A549 (cell line): ENCODE results near the gene PBX1. TPM values are rescaled to one million over a fixed set of nuclear protein-coding genes. Genes with fewer than 3 reads are reported as not detected.

ENCODE experiments used
- ATAC-seq, 2 experiments: fragments of 200-7000 bp in 1 of 2; fragments of >200 bp in 1 of 2; cut with Nextera tagmentation in 1 of 2; cut with Tn5 transposase in 1 of 2; 3 replicates each; pipeline versions ENCODE4 v1.8.0 to v1.9.1; 2018 to 2020; ENCODE audit warnings: mild to moderate bottlenecking in 1 of 2, moderate library complexity in 1 of 2
- CTCF ChIA-PET: fragments of 300-600 bp; sonication (Branson Sonifier 250); formaldehyde crosslinking; extraction: SDS; loops from one replicate; lab custom pipeline; 2021; ENCODE audit warnings: antibody characterized with exemption, inconsistent platforms; lab: Yijun Ruan, JAX
- POLR2A ChIA-PET: fragments of 350-600 bp; formaldehyde crosslinking; extraction: SDS; loops from one replicate; lab custom pipeline; 2021; ENCODE audit warnings: antibody characterized with exemption, inconsistent platforms; lab: Yijun Ruan, JAX
- DNase-seq, 2 experiments: peaks; one replicate each; pipeline versions ENCODE4 v3.0.0 to v3.0.0-alpha.2; 2011 to 2016; ENCODE audit warnings: low read depth in 1 of 2, low spot score in 1 of 2
- FAIRE-seq: peaks from 2 replicates; lab custom pipeline; 2011; peaks lifted over from hg19 to GRCh38; lab: Jason Lieb, UNC
- H3K27ac ChIP-seq, 2 experiments: fragments of >200 bp; sonication (Bioruptor Twin); formaldehyde crosslinking; 3 replicates each; pipeline ENCODE4 v1.5.1; 2016 to 2017
- H3K4me1 ChIP-seq: fragments of >200 bp; sonication (Bioruptor Twin); formaldehyde crosslinking; 3 replicates; pipeline ENCODE4 v1.6.1; 2016
- H3K4me2 ChIP-seq: fragments of >200 bp; sonication (Bioruptor Twin); formaldehyde crosslinking; 3 replicates; pipeline ENCODE4 v1.6.1; 2016
- H3K4me3 ChIP-seq: fragments of >200 bp; sonication (Bioruptor Twin); formaldehyde crosslinking; 3 replicates; pipeline ENCODE4 v1.5.1; 2016
- H3K9me3 ChIP-seq: fragments of >200 bp; sonication (Bioruptor Twin); formaldehyde crosslinking; 3 replicates; pipeline ENCODE4 v1.6.1; 2016
- BCL3 ChIP-seq: fragments of >200 bp; sonication (Bioruptor Twin); formaldehyde crosslinking; IDR thresholded peaks from 3 replicates; pipeline ENCODE4 v1.6.1; 2016
- CEBPB ChIP-seq, 2 experiments: fragments of >200 bp in 1 of 2; sonication (Bioruptor Twin) in 1 of 2; formaldehyde crosslinking in 1 of 2; IDR thresholded peaks; 2 replicates each; pipeline ENCODE4 v1.6.1; 2012 to 2016
- CHD2 ChIP-seq: fragments of 150-350 bp; IDR thresholded peaks from 2 replicates; pipeline ENCODE4 v1.6.1; 2014; ENCODE audit warnings: low read length; ENCODE audit not compliant: partially characterized antibody
- CTCF ChIP-seq: fragments of >200 bp; sonication (Bioruptor Twin); formaldehyde crosslinking; IDR thresholded peaks from 3 replicates; pipeline ENCODE4 v1.5.1; 2016
- GATA3 ChIP-seq: IDR thresholded peaks from 2 replicates; pipeline ENCODE4 v1.6.1; 2012; ENCODE audit warnings: borderline replicate concordance
- HOXB5 ChIP-seq: fragments of 250-450 bp; sonication (Bioruptor Pico); IDR thresholded peaks from 2 replicates; pipeline ENCODE4 v1.5.0; 2020; ENCODE audit warnings: mild to moderate bottlenecking, moderate library complexity
- JUN ChIP-seq, 2 experiments: fragments of >200 bp; sonication (Bioruptor Twin); formaldehyde crosslinking; IDR thresholded peaks; 2 replicates in 1 of 2; 3 replicates in 1 of 2; pipeline ENCODE4 v1.6.1; 2016 to 2017
- JUNB ChIP-seq: fragments of >200 bp; sonication (Bioruptor Twin); formaldehyde crosslinking; IDR thresholded peaks from 2 replicates; pipeline ENCODE4 v1.6.1; 2016
- KDM5A ChIP-seq: fragments of 200-600 bp; sonication (generic); IDR thresholded peaks from 2 replicates; pipeline ENCODE4 v1.6.1; 2016; ENCODE audit warnings: antibody characterized with exemption, mild to moderate bottlenecking
- MAFK ChIP-seq: fragments of 450-650 bp; IDR thresholded peaks from 2 replicates; pipeline ENCODE4 v1.6.1; 2014; ENCODE audit not compliant: partially characterized antibody
- MAZ ChIP-seq: fragments of 150-350 bp; IDR thresholded peaks from 2 replicates; pipeline ENCODE4 v1.6.1; 2014; ENCODE audit warnings: antibody characterized with exemption, low read depth, low read length, borderline replicate concordance
- NFE2L2 ChIP-seq: fragments of 150-350 bp; conservative IDR thresholded peaks from 2 replicates; pipeline ENCODE4 v1.6.1; 2014; ENCODE audit warnings: low read length
- NPAS2 ChIP-seq: fragments of 250-450 bp; sonication (Bioruptor Pico); IDR thresholded peaks from 2 replicates; pipeline ENCODE4 v1.8.0; 2022; ENCODE audit warnings: mild to moderate bottlenecking, moderate library complexity, borderline replicate concordance
- PHF8 ChIP-seq: fragments of 200-600 bp; sonication (generic); IDR thresholded peaks from 2 replicates; pipeline ENCODE4 v1.6.1; 2016; ENCODE audit warnings: low read depth, mild to moderate bottlenecking, antibody characterized with exemption, moderate library complexity, borderline replicate concordance
- POLR2A ChIP-seq: IDR thresholded peaks from 2 replicates; pipeline ENCODE4 v1.6.1; 2012; ENCODE audit warnings: mild to moderate bottlenecking, low read length
- RNF2 ChIP-seq: fragments of 200-600 bp; sonication (generic); IDR thresholded peaks from 2 replicates; pipeline ENCODE4 v1.6.1; 2016; ENCODE audit warnings: low read depth, mild to moderate bottlenecking, antibody characterized with exemption, moderate library complexity, borderline replicate concordance
- SREBF2 ChIP-seq: fragments of 450-650 bp; IDR thresholded peaks from 2 replicates; pipeline ENCODE4 v1.6.1; 2014; ENCODE audit warnings: mild to moderate bottlenecking, moderate library complexity
- TFCP2L1 ChIP-seq: fragments of 250-450 bp; sonication (Bioruptor Pico); IDR thresholded peaks from 2 replicates; pipeline ENCODE4 v1.5.0; 2021; ENCODE audit warnings: mild to moderate bottlenecking
- TP53 ChIP-seq: fragments of 250-450 bp; sonication (Bioruptor Pico); IDR thresholded peaks from 2 replicates; pipeline ENCODE4 v1.5.0; 2021; ENCODE audit warnings: mild to moderate bottlenecking, moderate library complexity
- ZC3H11A ChIP-seq: fragments of 450-650 bp; IDR thresholded peaks from 2 replicates; pipeline ENCODE4 v1.6.1; 2014; ENCODE audit warnings: antibody characterized with exemption, mild to moderate bottlenecking
- ZSCAN20 ChIP-seq: fragments of 250-450 bp; sonication (Bioruptor Pico); IDR thresholded peaks from 2 replicates; pipeline ENCODE4 v1.8.0; 2022; ENCODE audit warnings: mild to moderate bottlenecking, moderate library complexity
- WGBS: methylation state at CpG from one replicate; pipeline ENCODE4 v1.1.6; 2017; ENCODE audit errors: missing lambda C conversion rate; 5-methylcytosine and 5-hydroxymethylcytosine counted together
- polyA plus RNA-seq, 4 experiments: library from polyadenylated mRNA; depleted of rRNA in 3 of 4; stranded (reverse); fragments of >200 nt; fragmentation: RNase III in 1 of 4; extraction: RNeasy Plus Mini Kit Qiagen cat#74134 plus additional on column Dnase treatment in 1 of 4; gene quantifications; 2 replicates in 3 of 4; 3 replicates in 1 of 4; pipeline ENCODE4 v1.2.3, GENCODE V29; 2011 to 2017
- TF ChIP-seq, protein P1 (sequence below): fragments of >200 bp; sonication (Bioruptor Twin); formaldehyde crosslinking; IDR thresholded peaks from 2 replicates; pipeline ENCODE4 v1.6.1; 2016
- TF ChIP-seq, protein P2 (sequence below): fragments of 150-350 bp; IDR thresholded peaks from 2 replicates; pipeline ENCODE4 v1.6.1; 2014; ENCODE audit warnings: low read depth, mild to moderate bottlenecking, low read length
- TF ChIP-seq, protein P3 (sequence below): IDR thresholded peaks from 2 replicates; pipeline ENCODE4 v1.6.1; 2012; ENCODE audit warnings: low read depth, borderline replicate concordance
- TF ChIP-seq, protein P4 (sequence below): fragments of 450-650 bp; IDR thresholded peaks from 2 replicates; pipeline ENCODE4 v1.6.1; 2014; ENCODE audit warnings: antibody characterized with exemption

PBX1 gene
- polyA plus RNA-seq, 2 of the 4 experiments (the other 2 are of a cell fraction), result 47.8 to 61.5 TPM

GRCh38 chr1:164703463-164703862 lies 144.5 kb downstream of the PBX1 start:
- WGBS, result 71% methylated on average over 7 of the region's 7 CpGs

DNA sequence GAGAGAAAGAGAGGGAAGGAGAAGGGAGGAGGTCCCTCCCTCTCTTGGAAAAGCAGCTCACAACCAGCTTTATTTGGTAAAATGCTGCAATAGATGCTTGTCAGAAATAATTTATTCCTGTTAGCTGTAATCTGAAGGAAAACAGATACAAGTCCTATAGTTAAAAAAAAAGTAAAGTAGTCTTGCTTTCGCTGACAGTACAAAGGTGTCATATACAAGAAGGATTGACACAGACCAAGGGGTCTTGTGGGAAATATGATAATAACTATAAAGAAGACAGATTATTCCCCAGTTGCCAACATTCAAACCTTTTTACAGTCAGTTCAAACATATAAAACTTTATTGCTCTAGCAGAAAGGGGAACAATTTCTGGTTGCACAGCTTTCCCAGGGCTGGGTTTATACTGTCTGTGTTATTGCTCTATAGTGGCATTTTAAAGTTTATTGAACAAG lies 145.0 kb downstream of the PBX1 start:
- ChIA-PET POLR2A (no interaction called here), CTCF (no interaction called here)
- Histone ChIP-seq H3K4me3 (no peak overlapping the region), H3K27ac (peak overlapping the region; percentile 7 to 68; a peak in 4 of 6 replicates), H3K4me1 (peaks cover 93% of the 10 kb centered on the region), H3K9me3 (no peaks in the 10 kb centered on the region), H3K4me2 (no peak overlapping the region)
- DNase-seq, result no peak
- ATAC-seq, result no peak
- FAIRE-seq, result no peak
- TF ChIP-seq BCL3 (no peak), KDM5A (no peak), CTCF (no peak), HOXB5 (CRISPR knock-in tag) (no peak), NPAS2 (CRISPR knock-in tag) (no peak), CEBPB (IDR thresholded peaks at IDR 0.05) (no peak), ZSCAN20 (no peak), NFE2L2 (no peak), PHF8 (no peak), MAFK (no peak), JUN (IDR thresholded peaks at IDR 0.05) (no peak), MAZ (no peak)
- TF ChIP-seq, protein P1, sequence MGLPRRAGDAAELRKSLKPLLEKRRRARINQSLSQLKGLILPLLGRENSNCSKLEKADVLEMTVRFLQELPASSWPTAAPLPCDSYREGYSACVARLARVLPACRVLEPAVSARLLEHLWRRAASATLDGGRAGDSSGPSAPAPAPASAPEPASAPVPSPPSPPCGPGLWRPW, result no peak
- TF ChIP-seq, protein P2, sequence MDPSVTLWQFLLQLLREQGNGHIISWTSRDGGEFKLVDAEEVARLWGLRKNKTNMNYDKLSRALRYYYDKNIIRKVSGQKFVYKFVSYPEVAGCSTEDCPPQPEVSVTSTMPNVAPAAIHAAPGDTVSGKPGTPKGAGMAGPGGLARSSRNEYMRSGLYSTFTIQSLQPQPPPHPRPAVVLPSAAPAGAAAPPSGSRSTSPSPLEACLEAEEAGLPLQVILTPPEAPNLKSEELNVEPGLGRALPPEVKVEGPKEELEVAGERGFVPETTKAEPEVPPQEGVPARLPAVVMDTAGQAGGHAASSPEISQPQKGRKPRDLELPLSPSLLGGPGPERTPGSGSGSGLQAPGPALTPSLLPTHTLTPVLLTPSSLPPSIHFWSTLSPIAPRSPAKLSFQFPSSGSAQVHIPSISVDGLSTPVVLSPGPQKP, result no peak
- TF ChIP-seq, protein P3, sequence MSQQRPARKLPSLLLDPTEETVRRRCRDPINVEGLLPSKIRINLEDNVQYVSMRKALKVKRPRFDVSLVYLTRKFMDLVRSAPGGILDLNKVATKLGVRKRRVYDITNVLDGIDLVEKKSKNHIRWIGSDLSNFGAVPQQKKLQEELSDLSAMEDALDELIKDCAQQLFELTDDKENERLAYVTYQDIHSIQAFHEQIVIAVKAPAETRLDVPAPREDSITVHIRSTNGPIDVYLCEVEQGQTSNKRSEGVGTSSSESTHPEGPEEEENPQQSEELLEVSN, result no peak
- WGBS, result 74% methylated on average over 1 of the region's 1 CpG

More at GRCh38 chr1:164703463-164703862, 144.5 kb downstream of the PBX1 start:
- TF ChIP-seq, protein P1, result no peak
- no peak for TF ChIP-seq ZSCAN20
- TF ChIP-seq CHD2, result no peak
- TF ChIP-seq SREBF2, result no peak
- TF ChIP-seq GATA3, result no peak
- TF ChIP-seq, protein P4, sequence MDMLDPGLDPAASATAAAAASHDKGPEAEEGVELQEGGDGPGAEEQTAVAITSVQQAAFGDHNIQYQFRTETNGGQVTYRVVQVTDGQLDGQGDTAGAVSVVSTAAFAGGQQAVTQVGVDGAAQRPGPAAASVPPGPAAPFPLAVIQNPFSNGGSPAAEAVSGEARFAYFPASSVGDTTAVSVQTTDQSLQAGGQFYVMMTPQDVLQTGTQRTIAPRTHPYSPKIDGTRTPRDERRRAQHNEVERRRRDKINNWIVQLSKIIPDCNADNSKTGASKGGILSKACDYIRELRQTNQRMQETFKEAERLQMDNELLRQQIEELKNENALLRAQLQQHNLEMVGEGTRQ, result no peak
- TF ChIP-seq TFCP2L1 (CRISPR knock-in tag), result no peak
- TF ChIP-seq MAFK, result no peak
- no peak for TF ChIP-seq JUNB
- TF ChIP-seq CTCF, result no peak
- no peak for TF ChIP-seq POLR2A
- no peak for TF ChIP-seq TP53 (CRISPR knock-in tag)
- no peak for TF ChIP-seq ZC3H11A
- TF ChIP-seq RNF2, result no peak
- Histone ChIP-seq H3K4me2 (no peak overlapping the region), H3K9me3 (no peaks in the 10 kb centered on the region), H3K27ac (peak overlapping the region; percentile 56 to 68; a peak in 5 of 6 replicates), H3K4me1 (peaks cover 88% of the 10 kb centered on the region), H3K4me3 (no peak overlapping the region)
- DNase-seq (no peak), FAIRE-seq (no peak), ATAC-seq (no peak)
- ChIA-PET CTCF (interaction anchor here (2.4 kb wide), 1 partner anchor 84 kb away, joined by 11 read pairs; no protein-coding TSS in a partner anchor), POLR2A (no interaction called here)
